EH (cell line): ENCODE results near the gene COL6A2.
A peak's percentile ranks its signal among the peaks of the same experiment; 100 is the strongest.

ENCODE experiments used
- DNase-seq: peaks from one replicate; pipeline ENCODE4 v3.0.0-alpha.2; 2015; ENCODE audit warnings: low read depth

The COL6A2 gene

GRCh38 chr21:46114963-46115362 is 17.1 kb downstream of the COL6A2 start:
- no peak for DNase-seq

- no peak for DNase-seq
Measured at GRCh38 chr21:46115441-46116188, 17.7 kb downstream of the COL6A2 start.

GRCh38 chr21:46116189-46116775 is 18.4 kb downstream of the COL6A2 start:
- no peak for DNase-seq

GRCh38 chr21:46116776-46117585 is 19.1 kb downstream of the COL6A2 start:
- peak; percentile 84 for DNase-seq

DNA sequence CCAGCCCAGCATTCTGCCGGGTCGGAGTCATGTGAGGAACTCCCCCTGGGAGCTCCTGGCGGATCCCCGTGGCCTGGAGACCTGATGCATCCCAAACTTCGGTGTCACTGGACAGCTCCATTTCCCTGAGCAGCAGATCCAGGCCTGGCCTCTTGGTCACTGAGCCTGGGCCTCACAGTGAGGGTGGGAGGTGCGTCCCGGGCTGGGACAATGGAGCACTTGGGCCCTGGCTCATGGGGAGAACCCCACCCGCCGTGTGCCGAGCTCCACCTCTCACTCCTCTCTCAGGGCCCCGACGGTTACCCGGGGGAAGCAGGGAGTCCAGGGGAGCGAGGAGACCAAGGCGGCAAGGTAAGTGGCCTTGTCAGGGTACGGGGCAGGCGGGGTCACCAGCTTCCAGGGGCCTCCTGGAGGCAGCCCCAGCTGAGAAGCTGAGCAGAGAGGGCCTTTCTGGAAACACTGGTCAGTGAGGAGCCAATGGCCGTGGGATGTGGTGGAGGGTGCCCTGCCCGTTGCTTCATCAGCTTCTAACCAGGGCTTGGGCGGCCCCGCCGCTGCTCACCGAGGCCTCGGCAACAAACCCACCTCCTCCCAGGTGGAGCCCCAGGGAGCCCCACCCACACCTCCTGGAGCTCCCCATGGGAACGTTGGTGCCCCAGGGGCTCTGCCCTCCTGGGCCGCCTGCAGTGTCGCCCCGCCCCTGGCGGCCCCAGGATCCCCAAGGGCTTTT is 19.8 kb downstream of the COL6A2 start:
- no peak for DNase-seq

- DNase-seq, result no peak
Measured at GRCh38 chr21:46118316-46119143, 20.6 kb downstream of the COL6A2 start.

- no peak for DNase-seq
Measured at GRCh38 chr21:46119144-46119636, 21.3 kb downstream of the COL6A2 start.

DNA sequence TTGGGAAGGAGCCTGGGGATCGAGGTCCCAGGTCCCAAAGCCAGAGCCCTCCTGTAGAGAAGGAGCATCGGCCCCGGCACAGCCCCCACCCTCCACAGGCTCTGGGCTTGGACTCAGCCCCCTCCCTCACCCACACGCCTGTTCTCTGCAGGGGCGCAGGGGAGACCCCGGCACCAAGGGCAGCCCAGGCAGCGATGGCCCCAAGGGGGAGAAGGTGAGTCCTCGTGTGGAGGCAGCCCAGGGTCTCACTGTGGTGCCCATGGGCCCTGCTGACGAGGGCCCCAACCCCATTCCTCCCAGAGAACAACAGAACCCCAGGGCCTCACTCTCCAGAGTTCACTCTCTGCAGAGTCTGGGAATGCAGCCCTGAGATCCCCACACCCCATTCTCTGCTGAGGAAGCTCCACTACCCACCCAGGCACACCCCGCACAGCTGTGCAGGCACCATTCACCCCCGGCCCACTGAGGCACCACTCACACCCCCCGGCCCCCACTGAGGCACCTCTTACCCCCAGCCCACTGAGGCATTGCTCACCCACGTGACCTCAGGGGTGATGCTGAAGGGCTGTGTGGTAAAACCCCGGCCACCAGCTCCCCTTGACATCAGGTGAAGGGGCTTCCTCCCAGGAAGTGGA is 21.8 kb downstream of the COL6A2 start:
- DNase-seq, result no peak

DNA sequence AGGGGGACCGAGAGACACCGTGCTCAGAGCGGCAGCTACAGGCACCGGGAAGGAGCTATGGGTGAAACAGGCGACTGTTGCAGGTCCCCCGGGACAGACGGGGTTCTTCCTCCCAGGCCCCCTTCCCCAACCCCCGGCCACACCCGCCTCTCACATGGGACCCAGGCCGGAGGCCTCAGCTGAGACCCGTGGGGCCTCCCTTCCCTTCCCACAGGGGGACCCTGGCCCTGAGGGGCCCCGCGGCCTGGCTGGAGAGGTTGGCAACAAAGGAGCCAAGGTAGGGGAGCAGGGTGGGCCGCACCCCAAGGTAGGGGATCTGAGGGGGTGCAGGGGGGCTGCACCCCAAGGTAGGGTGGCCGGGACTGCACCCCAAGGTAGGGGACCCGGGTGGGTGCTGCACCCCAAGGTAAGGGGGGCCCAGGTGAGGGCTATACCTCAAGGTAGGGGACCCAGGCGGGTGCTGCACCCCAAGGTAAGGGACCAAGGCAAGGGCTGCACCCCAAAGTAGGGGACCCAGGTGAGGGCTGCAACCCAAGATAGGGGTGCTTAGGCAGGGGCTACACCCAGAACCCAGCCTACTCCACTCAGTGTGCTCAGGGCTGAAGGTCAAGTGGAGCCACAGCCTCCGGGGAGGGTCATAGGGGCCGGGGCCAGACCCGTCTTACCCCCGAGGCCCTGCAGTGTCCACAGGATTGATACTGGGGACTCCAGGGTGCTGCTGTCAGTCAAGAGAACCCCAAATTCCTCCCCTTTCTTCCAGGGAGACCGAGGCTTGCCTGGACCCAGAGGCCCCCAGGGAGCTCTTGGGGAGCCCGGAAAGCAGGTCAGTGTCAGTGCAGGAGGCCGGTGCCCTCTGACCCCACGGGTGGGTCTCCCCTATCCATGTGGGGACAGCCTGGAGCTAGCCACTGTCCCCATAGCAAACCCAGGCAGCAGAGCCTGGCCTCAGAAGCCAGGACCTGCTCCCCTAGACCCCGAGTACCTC is 22.7 kb downstream of the COL6A2 start:
- no peak for DNase-seq

DNA sequence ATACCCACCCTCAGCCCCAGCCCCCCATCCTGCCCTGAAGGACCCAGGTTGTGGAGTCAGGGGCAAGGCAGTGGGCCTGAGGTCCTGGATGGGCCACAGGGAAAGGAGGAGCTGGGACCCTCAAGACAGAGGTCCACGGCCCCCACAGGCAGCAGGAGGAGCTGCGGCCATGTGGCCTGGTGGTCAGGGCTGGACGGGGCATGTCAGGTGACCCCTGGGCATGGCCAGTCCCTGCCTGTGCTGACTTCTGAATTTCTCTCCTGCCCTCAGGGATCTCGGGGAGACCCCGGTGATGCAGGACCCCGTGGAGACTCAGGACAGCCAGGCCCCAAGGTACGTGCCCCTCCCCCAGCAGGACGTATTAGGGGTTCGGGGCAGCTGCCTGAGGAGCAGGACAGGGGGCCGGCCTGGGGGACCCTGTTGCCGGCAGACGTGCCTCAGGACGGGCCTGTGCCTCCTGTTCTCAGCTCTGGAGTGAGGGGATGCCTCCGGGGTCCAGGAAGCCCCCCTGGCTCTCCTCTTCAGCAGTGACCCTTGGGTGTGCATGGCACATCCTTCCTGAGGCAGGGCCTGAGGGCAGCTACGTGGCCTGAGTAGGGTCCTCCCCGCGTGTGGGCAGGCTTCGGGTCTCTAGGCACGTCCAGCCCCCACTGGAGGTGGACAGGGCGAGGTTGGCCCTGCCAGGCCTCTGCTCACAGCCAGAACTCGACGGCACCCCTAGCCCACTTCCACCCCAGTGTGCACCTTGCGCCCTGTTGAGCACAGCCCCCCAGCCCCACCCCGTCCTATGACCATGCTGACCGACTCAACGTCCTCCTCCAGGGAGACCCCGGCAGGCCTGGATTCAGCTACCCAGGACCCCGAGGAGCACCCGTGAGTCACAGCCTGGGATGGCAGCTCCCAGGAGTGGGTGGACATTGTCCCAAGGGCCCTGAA is 23.6 kb downstream of the COL6A2 start:
- no peak for DNase-seq

GRCh38 chr21:46122237-46122671 is 24.3 kb downstream of the COL6A2 start:
- peak; percentile 89 for DNase-seq

DNA sequence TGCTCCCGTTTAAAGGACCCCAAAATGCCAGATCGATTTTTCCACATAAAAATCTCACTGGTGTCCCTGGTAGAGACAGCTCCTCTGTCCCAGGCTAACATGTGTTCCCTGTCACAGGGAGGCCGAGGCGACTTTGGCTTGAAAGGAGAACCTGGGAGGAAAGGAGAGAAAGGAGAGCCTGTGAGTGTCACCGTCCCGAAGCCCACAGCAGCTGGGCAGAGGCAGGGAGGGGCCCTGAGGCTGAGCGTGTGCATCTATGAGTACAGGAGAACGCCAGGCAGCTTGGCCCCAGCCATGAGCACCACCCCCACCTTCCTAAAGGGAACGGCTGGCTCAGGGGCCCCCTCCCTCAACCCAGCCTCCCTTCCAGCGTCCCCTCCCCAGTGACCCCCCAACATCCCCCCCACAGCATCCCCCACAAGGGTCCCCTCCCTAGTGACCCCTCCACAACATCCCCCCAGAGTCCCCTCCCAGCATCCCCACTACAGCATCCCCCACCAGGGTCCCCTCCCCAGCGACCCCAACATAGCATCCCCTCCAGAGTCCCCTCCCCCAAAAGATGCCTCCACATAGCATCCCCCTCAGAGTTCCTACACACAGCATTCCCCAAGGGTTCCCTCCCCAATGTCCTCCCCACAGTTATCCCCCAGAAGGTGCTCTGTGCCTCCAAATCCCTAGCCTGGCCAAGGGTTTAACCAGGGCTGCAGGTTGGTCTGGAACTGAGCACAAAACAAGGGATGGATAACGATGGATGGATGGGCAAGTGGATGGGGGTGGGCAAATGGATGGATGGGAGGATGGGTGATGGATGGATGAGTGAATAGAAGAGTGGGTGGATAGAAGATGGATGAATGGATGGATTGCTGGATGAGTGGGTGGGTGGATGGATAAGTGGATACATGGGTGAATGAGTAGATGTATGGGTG is 25.1 kb downstream of the COL6A2 start:
- no peak for DNase-seq

GRCh38 chr21:46124083-46124925 is 26.4 kb downstream of the COL6A2 start:
- no peak for DNase-seq

- no peak for DNase-seq
Measured at GRCh38 chr21:46124926-46125845, 27.3 kb downstream of the COL6A2 start.

GRCh38 chr21:46125846-46126301 is 28.0 kb downstream of the COL6A2 start:
- DNase-seq, result no peak
